ENCODE results near the gene NEU4.

DNA sequence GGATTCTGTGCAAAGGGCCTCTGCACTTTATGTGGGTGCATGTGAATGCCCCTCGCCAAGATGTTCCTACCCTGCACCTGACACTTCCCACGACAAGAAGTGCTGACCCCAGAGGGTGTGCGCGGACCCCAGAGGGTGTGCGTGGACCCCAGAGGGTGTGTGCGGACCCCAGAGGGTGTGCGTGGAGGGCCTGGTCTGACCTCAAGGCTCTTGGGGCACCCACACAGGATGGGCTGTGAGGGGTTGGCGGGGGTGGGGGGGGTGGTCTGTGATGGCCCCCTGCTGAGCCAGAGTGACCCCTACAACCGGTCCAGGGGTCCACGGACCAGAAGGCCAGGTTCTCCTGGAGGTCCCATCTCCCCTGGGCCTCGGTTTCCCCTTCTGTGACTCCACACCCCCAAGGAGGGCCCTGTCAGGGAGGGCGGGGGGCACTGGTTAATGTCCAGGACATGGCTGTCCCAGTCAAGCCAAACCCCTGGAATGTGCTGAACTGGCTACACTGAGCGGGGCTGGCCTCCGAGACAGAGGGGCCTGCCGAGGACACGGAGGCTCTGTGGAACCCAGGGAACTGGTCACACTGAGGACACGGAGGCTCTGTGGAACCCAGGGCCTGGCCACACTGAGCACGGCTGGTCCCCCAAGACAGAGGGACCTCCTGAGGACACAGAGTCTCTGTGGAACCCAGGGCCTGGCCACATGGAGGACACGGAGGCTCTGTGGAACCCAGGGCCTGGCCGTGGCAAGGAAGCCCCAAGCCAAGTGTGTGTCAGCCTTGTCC, 3.1 kb downstream of the NEU4 start:
- TF ChIP-seq, protein P1, sequence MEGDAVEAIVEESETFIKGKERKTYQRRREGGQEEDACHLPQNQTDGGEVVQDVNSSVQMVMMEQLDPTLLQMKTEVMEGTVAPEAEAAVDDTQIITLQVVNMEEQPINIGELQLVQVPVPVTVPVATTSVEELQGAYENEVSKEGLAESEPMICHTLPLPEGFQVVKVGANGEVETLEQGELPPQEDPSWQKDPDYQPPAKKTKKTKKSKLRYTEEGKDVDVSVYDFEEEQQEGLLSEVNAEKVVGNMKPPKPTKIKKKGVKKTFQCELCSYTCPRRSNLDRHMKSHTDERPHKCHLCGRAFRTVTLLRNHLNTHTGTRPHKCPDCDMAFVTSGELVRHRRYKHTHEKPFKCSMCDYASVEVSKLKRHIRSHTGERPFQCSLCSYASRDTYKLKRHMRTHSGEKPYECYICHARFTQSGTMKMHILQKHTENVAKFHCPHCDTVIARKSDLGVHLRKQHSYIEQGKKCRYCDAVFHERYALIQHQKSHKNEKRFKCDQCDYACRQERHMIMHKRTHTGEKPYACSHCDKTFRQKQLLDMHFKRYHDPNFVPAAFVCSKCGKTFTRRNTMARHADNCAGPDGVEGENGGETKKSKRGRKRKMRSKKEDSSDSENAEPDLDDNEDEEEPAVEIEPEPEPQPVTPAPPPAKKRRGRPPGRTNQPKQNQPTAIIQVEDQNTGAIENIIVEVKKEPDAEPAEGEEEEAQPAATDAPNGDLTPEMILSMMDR (IDR thresholded peaks at IDR 0.05): no peak
- no peak for TF ChIP-seq POLR2A (IDR thresholded peaks at IDR 0.05)
- TF ChIP-seq POLR2AphosphoS5 (IDR thresholded peaks at IDR 0.05): no peak

All from sigmoid colon (tissue), 4 donors.